Neutrophil (primary cell): ENCODE results near the gene JAKMIP1.

Experiments used
- H3K27ac ChIP-seq: fragments of 200-600 bp; sonication (generic); 2 replicates; pipeline ENCODE4 v1.5.1; 2016; ENCODE audit warnings: mild to moderate bottlenecking, moderate library complexity
- H3K27me3 ChIP-seq: fragments of 200-600 bp; sonication (generic); 2 replicates; pipeline ENCODE4 v1.6.0; 2016; ENCODE audit warnings: mild to moderate bottlenecking
- H3K36me3 ChIP-seq: fragments of 200-600 bp; sonication (generic); 2 replicates; pipeline ENCODE4 v1.5.1; 2017
- H3K4me1 ChIP-seq, 2 experiments: fragments of 200-600 bp in 1 of 2; sonication (generic) in 1 of 2; 1 replicate in 1 of 2; 2 replicates in 1 of 2; pipeline versions ENCODE4 v1.5.1 to v1.6.1; 2013 to 2016; ENCODE audit warnings: low read depth in 1 of 2, low read length in 1 of 2, mild to moderate bottlenecking in 1 of 2, moderate library complexity in 1 of 2; ENCODE audit not compliant: control insufficient read depth in 1 of 2, insufficient read depth in 1 of 2
- H3K4me3 ChIP-seq, 2 experiments: fragments of 200-600 bp in 1 of 2; sonication (generic) in 1 of 2; 1 replicate in 1 of 2; 2 replicates in 1 of 2; pipeline ENCODE4 v1.5.1; 2013 to 2016; ENCODE audit warnings: low read depth in 1 of 2, low read length in 1 of 2, mild to moderate bottlenecking in 1 of 2, moderate library complexity in 1 of 2
- H3K9me3 ChIP-seq: fragments of 200-600 bp; sonication (generic); 2 replicates; pipeline ENCODE4 v1.5.1; 2016
- CTCF ChIP-seq: fragments of 200-600 bp; sonication (generic); IDR thresholded peaks from 2 replicates; pipeline ENCODE4 v1.5.1; 2016; ENCODE audit warnings: antibody characterized with exemption

Gene JAKMIP1

GRCh38 chr4:6161921-6162464 lies 38.4 kb downstream of the JAKMIP1 start:
- no peak for TF ChIP-seq CTCF
- Histone ChIP-seq H3K27ac (no peak overlapping the region), H3K27me3 (no peaks in the 10 kb centered on the region), H3K9me3 (no peaks in the 10 kb centered on the region), H3K4me3 (no peak overlapping the region), H3K36me3 (no peaks in the 10 kb centered on the region), H3K4me1 (no peaks in the 10 kb centered on the region)

- H3K4me1 ChIP-seq, result no peaks in the 10 kb centered on the region
- H3K36me3 ChIP-seq, result no peaks in the 10 kb centered on the region
- no peak for TF ChIP-seq CTCF
- H3K4me3 ChIP-seq, result no peak overlapping the region
- H3K27ac ChIP-seq, result no peak overlapping the region
- no peaks in the 10 kb centered on the region for H3K9me3 ChIP-seq
- H3K27me3 ChIP-seq, result no peaks in the 10 kb centered on the region
Measured at GRCh38 chr4:6160536-6160935, 39.8 kb downstream of the JAKMIP1 start.

GRCh38 chr4:6157926-6158325 lies 42.4 kb downstream of the JAKMIP1 start:
- no peaks in the 10 kb centered on the region for H3K36me3 ChIP-seq
- H3K4me3 ChIP-seq, result no peak overlapping the region
- no peaks in the 10 kb centered on the region for H3K9me3 ChIP-seq
- no peaks in the 10 kb centered on the region for H3K4me1 ChIP-seq
- TF ChIP-seq CTCF, result no peak
- H3K27me3 ChIP-seq, result peaks cover 5% of the 10 kb centered on the region
- H3K27ac ChIP-seq, result no peak overlapping the region

- no peak overlapping the region for H3K27ac ChIP-seq
- H3K9me3 ChIP-seq, result no peaks in the 10 kb centered on the region
- no peaks in the 10 kb centered on the region for H3K36me3 ChIP-seq
- no peaks in the 10 kb centered on the region for H3K4me1 ChIP-seq
- no peak overlapping the region for H3K4me3 ChIP-seq
- peaks cover 5% of the 10 kb centered on the region for H3K27me3 ChIP-seq
- no peak for TF ChIP-seq CTCF
Measured at GRCh38 chr4:6155996-6156750, 44.2 kb downstream of the JAKMIP1 start.

- TF ChIP-seq CTCF, result no peak
- H3K27ac ChIP-seq, result no peak overlapping the region
- H3K27me3 ChIP-seq, result peaks cover 5% of the 10 kb centered on the region
- H3K36me3 ChIP-seq, result no peaks in the 10 kb centered on the region
- no peaks in the 10 kb centered on the region for H3K9me3 ChIP-seq
- no peaks in the 10 kb centered on the region for H3K4me1 ChIP-seq
- H3K4me3 ChIP-seq, result no peak overlapping the region
Measured at GRCh38 chr4:6154875-6155274, 45.5 kb downstream of the JAKMIP1 start.
